HG03064 (cell line): ENCODE data around the gene RFC2.
"Not testable (repeated sequence)": the region's sequence is repeated elsewhere in the genome, so short reads cannot be mapped to it uniquely, and the experiment has no call there.

Source experiments
- ATAC-seq: cut with Tn5 transposase; IDR thresholded peaks from one replicate; pipeline ENCODE4 v1.9.1; 2021; ENCODE audit warnings: low read depth; ENCODE audit not compliant: unreplicated experiment

RFC2 gene

DNA sequence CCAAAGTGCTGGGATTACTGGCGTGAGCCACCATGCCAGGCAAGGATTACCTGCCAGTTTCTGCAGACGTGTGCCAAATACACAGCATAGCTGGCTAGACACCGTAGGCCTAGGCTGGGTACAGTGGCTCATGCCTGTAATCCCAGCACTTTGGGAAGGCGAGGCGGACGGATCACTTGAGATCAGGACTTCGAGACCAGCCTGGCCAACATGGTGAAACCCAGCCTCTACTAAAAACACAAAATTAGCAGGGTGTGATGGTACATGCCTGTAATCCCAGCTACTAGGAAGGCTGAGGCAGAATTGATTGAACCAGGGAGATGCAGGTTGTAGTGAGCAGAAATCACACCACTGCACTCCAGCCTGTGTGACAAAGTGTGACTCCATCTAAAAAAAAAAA, 868 bp downstream of the RFC2 start:
- ATAC-seq = no peak

DNA sequence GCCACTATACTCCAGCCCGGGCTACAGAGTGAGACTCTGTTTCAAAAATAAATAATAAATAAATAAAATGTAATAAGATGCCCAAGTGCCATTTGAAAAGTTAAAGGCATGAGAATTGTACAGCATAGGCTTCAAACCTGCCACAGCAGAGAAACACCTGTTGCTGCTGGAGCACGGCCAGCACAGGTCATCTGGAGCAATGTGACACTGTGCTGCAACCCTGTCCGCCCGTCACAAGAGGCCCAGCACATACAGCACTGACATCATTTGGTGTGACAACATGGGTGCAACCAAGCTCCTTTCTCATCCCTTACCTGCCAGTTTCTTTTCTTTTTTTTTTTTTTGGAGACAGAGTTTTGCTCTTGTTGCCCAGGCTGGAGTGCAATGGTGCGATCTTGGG, 1.3 kb downstream of the RFC2 start:
- no peak for ATAC-seq

DNA sequence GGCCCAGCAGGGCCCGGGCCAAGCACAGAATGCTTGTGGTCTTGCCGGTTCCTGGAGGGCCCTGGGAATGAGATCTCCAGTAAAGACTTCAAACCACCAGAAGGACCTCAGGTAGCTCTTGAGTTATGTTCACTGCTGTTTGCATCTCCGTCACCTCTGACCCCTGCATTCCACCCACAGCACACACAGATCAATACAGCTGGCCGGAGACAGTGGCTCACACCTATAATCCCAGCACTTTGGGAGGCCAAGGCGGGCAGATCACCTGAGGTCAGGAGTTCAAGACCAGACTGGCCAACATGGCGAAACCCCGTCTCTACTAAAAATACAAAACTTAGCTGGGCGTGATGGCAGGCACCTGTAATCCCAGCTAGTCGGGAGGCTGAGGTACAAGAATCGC, 5.1 kb downstream of the RFC2 start:
- ATAC-seq = not testable (repeated sequence)

GRCh38 chr7:74248156-74248555, 6.0 kb downstream of the RFC2 start:
- ATAC-seq = no peak

DNA sequence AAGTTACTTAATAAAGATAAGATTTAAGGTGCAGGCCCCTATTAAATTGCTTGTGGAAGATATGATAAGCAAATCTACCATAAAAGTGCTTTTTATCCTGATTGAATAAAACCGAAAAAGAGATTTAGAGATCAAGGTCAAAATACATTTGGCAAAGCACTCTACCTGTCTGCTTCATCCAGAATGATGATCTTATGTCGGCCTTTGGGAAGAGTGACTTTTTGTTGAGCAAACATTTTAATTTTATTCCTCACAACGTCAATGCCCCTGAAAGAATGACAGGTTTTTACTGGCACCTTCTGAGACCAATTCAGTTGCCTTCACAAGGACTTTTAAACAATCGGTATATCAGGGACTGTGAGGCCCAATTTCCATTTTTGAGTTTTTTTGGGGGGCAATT, 7.7 kb downstream of the RFC2 start:
- ATAC-seq = no peak

DNA sequence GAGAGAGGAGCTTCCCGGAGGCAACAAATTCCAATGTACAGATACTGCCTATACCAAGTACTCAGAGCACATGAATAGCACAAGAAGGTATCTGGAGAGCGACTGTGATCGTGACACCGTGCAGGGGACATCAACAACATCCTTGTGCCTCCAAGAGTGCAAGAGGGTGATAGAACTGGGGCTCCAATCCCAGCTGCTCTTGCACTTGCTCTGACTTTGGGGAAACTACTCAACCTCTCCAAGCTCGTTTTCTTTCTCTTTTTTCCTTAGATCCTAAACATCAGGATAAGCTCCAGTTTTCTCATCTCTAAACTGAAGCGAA, 12.1 kb downstream of the RFC2 start:
- no peak for ATAC-seq

GRCh38 chr7:74240482-74240881, 13.7 kb downstream of the RFC2 start:
- ATAC-seq = no peak

DNA sequence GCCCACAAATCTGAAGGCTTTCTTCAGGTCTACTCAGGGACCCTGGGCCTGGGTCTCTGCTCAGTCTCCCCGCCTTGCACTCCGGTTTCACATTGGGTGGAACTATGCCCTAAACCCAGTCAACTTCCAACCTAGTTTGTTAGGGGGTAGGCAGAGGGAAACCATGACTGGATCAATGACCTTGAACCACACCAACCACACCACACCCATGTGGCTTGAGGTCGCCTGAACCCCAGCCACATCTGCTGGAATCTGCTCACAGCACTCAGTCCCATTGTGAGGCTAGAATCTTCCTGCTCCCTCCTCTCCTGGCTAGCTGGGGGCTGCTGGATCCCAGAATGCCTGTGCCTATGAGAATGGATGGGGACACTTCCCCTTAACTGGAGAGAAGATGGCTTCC, 17.9 kb downstream of the RFC2 start:
- ATAC-seq = no peak

DNA sequence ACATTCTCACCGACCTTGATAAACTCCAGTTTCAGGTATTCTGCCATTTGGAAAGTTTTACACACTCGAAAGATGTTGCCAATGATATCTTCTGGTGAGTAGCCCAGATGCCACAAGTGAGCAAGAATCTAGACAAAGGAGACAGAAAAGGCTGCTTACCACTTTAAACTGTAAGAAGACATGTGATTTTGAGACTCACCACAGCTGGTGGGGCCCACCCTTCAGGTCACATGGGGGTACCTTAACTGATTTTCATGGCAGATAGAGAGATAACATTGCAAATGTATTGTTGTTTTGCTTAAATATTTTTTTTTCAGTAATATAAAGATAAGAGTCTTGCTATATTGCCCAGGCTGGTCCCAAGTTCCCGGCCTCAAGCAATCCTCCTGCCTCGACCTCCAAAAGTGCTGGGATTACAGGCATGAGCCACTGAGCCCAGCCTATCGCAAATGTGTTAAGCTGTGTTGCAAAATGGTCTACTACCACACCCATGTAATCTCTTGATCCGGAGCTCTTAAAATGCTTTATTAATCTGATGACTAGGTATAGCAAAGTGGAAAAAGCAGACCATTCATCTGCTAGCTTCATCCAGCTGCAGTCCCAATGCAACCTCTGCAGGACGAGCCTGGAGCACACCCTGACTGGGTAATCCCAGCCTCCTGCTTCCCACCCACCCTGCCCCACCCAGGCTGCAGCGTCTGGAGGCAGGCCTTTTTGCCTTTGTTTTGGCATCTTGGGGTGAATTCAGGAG, 18.5 kb downstream of the RFC2 start:
- ATAC-seq = no peak

DNA sequence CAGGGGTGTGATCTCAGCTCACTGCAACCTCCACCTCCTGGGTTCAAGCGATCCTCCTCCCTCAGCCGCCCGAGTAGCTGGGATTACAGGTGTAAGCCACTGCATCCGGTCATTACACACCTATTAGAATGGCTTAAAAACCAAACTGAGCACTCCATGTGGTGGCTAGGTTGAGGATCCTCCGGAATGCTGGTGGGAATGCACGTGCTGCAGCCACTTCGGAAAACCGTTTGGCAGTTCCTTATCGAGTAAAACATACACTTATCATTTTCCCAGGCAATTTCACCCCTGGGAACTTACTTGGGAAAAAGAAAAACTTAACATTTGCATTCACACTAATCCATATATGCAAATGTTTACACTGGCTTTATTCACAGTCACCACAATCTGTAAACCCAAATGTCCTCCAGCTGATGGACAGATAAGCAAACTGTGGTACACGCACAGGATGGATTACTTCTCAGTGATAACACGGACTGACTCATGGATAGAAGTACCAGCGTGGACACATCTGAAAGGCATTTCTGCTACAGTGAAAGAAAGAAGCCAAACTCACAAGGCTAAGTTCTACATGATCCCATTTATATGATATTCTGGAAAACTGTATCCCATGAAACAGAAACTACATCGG, 20.4 kb downstream of the RFC2 start:
- no peak for ATAC-seq

GRCh38 chr7:74231232-74231590, 23.0 kb downstream of the RFC2 start:
- ATAC-seq = peak; percentile 64

DNA sequence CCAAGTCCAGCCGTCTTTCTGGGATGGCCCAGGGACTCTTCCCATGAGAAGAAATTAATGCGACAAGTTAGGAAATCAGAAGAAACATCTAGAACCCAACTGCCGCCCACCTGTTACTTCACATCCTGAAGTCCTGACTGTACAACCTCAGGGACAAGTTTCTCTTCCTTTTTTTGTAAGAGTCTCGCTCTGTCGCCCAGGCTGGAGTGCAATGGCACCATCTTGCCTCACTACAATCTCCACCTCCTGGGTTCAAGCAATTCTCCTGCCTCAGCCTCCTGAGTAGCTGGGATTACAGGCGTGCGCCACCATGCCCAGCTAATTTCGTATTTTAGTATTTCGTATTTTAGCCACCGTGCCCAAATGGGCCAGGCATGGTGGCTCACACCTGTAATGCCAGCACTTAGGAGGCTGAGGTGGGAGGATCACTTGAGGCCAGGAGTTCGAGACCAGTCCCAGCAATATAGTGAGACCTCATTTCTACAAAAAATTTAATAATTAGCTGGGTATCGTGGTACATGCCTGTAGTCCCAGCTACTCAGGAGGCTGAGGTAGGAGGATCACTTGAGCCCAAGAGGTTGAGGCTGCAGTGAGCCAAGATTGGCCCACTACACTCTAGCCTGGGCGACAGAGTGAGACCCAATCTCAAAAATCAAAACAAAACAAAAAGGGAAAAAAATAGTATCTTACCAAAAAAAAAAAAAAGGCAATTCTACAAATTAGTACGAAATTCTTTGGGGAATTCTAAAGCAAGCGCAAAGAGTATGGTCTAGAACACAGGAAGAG, 23.6 kb downstream of the RFC2 start:
- peak; percentile 13 for ATAC-seq

DNA sequence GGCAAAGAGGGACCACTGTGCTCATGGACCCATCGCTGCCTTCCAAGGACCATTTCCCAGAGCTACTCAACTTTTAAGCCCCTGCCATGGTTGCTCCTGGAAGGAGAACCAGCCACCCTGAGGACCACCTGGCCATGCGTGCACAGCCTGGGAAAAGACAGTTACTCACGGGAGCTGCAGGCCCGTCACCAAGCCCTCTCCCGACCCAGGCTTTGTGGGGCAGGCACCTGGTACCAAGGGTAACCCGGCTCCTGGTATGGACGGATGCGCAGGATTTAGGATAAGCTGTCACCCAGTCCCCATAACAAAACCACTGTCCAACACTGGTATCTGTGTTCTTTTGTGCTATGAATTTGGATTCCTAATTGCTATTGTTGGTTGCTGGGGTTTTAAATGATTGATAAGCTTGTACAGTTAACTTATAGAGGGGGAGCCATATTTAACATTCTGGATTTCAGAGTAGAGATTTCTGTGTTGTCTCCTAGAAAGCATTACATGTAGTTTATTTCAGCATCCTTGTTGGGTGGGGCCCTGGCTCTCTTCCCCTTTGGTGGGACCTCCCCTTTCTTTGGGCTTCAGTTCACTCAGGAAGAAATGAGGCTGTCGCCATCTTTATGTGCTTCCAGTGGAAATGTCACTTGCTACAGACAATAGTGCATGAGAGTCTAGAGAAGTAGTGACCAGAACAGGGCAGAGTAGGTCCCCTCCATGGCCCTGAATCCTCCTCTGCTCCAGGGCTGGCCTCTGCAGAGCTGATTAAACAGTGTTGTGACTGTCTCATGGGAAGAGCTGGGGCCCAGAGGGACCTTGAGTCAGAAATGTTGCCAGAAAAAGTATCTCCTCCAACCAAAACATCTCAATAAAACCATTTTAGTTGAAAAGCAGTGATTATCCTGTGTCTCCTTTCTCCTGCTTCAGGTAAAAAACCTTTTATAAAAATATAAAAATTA, 25.0 kb downstream of the RFC2 start:
- ATAC-seq = no peak

DNA sequence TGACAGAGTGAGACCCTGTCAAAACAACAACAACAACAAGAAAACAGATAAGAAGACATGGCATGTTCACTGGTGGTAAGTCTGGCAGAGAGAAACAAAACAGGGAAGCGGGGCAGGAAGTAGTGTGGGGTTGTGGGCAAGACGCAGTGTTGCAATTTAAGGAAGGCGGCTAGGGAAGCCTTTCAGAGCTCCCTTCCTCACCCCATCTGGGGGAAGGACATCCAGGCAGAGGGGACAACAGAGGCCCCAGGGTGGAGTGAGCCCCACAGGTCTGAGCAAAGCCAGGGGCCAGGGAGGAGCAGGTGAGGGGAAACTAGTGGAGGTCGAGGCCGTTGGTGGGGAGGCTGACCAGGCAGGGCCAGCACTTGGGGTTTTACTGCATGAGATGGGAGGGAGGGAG, 27.6 kb downstream of the RFC2 start:
- no peak for ATAC-seq

- ATAC-seq = no peak
These were observed 28.8 kb downstream of the RFC2 start for GRCh38 chr7:74225400-74225799.

DNA sequence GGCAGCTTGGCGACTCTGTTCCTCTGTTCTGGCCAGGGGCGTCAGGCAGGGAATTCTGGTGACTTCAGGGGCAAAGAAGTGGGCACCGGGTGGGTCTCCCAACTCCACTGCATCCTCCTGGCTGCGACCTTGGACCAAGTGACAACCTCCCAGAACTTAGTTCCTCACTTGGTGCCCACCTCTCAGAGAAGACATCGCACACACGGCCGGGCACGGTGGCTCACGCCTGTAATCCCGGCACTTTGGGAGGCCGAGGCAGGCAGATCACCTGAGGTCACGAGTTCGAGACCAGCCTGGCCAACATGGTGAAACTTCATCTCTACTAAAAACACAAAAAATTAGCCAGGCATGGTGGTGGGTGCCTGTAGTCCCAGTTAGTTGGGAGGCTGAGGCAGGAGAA, 29.3 kb downstream of the RFC2 start:
- not testable (repeated sequence) for ATAC-seq

GRCh38 chr7:74224511-74224832, 29.7 kb downstream of the RFC2 start:
- no peak for ATAC-seq

- ATAC-seq = no peak
These were observed 30.3 kb downstream of the RFC2 start for GRCh38 chr7:74223711-74224510.

GRCh38 chr7:74222851-74223710, 31.1 kb downstream of the RFC2 start:
- no peak for ATAC-seq
